HG03460 (cell line): Measurements from ENCODE around the gene GCSH.
"Not testable (repeated sequence)": the region's sequence is repeated elsewhere in the genome, so short reads cannot be mapped to it uniquely, and the experiment has no call there.

ENCODE experiments used
- ATAC-seq: cut with Tn5 transposase; IDR thresholded peaks from one replicate; pipeline ENCODE4 v1.9.1; 2021; ENCODE audit not compliant: unreplicated experiment

GCSH gene

DNA sequence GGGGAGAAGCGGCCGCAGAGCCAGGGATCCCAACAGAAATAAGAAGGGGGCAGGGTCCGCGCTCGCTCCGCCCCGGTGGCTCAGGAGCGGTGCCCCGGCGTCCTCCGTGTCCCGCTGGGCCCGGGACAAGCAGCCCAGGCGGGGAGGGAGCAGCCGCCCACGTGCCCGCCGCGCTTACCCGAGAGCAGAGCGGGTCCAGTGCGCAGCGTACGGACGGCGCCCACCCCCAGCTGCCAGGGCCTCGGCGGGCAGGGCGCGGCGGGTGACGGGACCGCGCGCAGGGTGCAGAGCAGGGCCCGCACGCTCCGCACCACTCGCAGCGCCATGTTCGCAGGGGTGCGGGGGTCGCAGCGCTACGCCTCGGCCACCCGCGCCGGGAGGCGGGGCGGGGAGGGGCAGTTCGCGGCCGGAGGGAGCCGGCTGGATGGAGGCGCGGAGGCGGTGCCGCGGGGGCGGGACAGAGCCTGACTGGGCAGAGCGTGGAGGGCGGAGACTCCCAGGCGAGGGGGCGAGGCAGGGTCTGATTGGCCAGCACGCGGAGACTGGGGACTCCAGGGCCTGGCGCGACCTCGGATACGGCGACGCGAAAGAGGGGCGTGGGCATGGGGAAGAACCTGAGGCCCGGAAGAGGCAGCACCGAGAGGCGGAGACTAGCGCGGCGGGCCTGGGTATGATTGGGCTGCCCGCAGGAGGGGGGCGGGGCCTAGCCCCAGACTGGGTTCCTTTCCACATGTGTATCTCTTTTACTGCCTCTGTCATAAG, at the start of gene GCSH:
Gene GCSH (minus strand): TSS at position 443 of the 762 bp plus-strand sequence. CDS start 117 bp downstream, at position 326.
- ATAC-seq = peak; percentile 98

DNA sequence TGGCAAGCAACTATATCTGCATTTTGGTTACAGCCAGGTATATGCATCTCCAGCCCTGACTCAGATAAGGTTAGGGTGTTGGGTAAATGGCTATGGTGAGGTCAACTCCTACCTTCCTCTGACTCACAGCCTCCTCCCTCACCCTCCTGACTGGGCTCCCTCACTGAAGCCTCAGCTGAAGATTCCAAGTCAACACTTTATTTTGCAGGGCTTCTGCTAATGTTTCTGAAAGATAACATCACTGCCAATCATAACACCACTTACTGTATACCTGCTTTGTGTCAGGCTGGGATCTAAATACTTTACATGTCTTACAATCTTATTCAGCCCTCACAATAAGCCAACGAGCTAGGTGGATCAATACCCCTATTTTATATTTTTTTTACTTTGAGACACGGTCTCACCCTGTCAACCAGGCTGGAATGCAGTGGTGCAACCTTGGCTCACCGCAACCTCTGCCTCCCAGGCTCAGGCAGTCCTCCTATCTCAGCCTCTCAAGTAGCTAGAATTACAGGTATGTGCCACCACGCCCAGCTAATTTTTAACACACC, 47.8 kb upstream of the GCSH start:
- no peak for ATAC-seq

DNA sequence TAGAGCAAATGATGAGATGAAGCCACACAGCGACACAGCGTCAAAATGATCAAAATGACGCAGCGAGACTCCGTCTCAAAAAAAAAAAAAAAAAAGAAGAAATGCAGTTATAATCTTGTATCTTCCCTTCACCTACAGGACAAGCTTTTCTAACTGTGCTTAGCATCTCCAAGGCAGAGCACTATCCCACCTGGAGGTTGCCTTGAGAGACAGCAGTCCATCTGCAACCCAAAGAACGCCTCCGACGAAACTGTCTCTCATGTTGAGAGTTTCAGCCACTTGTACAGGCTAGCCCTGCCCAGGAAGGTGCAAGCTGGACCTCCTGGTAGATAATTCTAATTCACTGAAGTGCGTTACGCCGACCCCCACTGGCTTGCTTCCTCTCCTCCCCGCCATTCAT, 46.7 kb upstream of the GCSH start:
- ATAC-seq = no peak

DNA sequence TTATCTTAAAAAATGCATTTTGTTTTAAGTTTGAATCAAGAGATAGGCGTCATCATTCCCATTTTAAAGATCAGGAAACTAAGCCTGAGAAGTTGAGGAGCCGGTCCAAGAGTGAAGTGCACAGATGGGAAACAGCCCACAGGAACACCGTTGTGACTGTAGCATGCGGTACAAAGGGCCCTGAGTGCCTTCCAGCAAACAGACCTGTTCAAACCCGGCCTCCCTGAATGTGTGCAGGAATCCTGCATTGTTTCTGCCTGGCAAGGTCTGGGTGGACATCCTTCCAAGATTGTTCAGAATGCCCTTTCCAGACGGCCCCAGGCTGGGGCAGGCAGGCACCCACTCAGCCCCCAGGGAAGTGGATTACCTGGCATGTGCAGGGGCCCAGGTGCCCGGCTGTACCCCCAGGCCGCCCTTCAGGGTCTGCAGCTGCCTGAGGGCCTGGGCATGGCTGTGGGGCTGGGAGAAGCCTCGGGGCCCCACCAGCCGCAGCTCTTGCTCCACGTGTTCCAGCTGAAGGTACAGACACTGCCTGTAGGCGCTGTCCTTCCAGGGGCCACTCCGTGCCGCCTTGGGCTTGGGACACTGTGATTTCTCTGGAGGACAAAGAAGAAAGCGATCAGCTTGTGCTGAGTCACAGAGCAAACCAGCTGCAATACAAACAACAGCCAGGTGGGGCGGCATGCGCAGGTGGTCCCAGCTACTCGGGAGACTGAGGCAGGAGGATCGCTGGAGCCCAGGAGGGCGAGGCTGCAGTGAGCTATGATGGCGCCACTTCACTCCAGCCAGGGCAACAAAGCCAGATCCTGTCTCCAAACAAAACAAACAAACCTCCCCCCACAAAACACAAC, 45.0 kb upstream of the GCSH start:
- no peak for ATAC-seq

DNA sequence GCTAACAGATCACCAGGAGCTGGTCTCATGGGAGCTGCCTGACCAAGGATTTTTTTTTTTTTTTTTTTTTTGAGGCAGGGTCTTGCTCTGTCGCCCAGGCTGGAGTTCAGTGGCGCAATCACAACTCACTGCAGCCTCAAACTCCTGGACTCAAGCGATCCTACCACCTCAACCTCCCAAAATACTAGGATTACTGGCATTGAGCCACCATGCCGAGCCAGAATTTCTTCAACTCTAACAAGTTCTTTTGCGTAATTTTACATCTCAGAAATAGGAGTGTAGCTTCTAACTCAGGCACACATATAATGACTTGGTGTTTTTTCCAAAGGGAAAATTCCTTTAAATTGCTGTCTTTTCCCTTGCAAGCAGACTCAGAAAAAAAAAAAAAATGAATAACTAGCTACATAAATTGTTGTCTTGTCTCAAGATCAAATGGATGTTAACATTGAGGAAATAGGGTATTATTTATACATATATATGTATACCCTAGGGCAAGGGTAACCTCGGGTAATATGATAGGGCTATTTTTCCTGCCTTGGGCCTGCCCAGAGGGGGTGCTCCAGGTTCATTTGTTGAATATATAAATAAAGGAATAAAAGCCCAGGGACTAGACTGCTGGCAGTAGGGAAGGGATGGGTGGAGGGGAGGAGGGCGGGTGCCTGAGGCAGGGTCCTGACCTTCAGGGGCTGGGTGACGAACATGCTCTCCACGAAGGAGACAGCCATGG, 42.8 kb upstream of the GCSH start:
- no peak for ATAC-seq

DNA sequence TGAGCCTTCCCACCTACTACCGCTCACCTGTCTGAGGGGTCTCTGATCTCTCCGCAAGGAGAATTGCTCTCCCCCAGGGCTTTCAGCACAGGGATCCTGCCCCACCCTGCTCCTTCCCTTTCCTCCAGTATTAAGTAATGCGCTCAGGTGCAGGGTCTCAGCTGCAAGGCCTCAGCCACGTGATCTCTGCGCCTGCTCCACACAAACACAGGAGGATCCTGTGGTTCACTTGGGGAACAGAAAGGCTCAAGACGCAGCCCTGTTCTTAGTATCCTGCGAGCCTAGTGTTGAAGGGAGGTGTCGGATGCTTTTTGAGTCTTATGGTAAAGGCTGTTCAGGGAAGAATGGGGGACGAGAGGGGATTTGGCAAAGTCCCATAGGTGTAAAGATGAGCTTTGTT, 41.6 kb upstream of the GCSH start:
- no peak for ATAC-seq

DNA sequence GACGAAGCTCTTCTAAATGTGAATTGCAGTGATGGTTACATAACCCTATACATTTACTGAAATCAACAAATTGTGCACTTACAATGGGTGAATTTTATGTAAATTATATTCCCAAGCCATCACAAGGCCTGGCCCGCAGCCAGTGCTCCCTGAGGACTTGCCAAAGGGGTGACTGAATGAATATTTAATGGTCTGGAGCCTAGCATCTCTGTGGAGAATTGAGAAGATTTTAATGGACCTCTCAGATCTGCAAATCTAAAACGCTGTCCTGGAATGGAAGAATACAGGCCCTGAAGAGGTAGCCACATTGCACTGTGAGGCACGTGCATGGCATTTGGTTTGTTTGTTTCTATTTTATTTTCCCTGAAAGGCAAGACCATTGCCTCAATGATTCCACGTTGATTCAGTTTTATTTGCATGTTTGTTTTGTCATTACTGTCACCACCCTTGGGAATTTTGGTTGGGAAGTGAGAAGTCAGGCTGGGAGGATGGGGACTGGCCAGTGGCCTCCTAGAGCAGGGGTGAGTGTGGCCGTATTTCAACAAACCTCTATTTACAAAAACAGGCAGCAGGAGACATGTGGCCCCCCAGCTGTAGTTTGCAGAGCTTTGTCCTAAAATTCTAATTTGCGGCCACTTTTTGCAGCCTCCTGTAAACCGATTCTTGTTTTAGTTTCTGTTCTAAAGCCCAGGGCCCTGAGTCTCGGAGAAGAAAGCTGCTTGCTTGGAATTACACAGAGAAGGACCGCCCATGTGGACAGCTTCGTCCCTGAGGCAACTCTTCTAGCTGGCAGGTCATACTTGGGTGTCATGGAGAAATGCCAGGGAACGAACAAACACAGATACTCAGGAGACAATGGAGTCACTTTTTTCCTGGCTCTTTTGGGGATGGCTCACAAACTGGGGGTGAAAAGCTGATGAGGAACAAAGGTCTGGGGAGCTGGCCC, 40.5 kb upstream of the GCSH start:
- no peak for ATAC-seq

DNA sequence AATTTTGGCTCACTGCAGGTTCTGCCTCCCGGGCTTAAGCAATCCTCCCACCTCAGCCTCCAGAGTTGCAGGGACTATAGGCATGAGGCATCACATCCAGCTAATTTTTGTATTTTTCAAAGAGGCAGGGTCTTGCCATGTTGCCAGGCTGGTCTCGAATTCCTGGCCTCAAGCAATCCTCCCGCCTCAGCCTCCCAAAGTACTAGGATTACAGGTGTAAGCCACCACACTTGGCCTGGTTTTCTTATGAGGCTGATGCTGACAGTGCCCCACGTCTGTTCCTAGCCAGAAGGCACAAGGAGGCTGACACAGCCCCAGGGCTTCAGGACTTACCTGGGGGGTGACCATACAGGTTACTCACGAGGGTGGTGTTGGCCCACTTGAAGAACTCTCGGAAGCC, 33.9 kb upstream of the GCSH start:
- ATAC-seq = no peak

DNA sequence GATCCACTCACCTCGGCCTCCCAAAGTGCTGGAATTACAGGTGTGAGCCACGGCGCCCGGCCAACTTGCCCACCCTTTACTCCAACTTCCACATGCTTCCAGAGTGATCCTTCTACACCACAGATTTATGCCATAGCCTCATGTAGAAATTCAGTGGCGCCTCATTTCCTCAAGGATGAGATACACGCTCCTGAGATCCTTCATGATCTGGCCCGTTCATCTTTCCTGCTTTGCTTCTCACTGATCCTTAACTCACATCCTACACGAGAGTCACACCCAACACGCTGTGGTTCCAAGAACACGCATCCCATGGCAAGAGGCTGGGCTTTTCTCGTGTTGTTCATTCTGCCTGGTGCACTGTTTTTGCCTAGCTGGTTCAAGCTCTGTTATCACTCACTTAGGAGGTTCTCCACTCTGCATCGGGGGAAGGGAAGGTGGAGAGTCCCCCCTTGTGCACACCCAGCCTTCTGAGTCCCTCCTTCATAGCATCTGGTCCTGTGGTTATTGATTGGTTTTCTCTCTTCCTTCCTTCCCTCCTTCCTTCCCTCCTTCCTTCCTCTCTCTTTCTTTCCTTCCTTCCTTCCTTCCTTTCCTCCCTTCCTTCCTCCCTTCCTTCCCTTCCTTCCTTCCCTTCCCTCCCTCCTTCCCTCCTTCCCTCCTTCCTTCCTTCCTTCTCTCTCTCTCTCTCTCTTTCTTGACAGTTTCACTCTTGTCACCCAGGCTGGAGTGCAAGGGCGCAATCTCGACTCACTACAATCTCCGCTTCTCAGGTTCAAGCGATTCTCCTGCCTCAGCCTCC, 32.7 kb upstream of the GCSH start:
- ATAC-seq = no peak

DNA sequence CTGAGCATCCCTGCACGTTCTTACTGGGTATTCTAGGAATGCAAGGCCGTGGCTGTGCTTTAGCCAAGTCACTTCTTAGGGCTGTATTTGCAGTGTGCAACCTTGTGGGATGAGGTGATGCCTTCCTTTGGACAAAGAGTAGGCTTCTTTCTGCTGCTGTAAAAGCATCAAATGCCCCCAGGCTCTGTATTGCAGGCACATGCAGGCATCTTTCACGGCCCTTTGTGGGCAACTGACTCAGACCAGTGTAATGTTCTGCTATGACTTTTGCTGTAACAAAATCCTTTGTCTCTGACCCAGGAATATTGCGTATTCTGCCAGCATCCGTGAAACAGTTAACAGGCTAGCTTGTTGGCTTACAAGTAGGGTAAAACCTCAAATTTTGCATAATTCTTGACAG, 30.9 kb upstream of the GCSH start:
- no peak for ATAC-seq

DNA sequence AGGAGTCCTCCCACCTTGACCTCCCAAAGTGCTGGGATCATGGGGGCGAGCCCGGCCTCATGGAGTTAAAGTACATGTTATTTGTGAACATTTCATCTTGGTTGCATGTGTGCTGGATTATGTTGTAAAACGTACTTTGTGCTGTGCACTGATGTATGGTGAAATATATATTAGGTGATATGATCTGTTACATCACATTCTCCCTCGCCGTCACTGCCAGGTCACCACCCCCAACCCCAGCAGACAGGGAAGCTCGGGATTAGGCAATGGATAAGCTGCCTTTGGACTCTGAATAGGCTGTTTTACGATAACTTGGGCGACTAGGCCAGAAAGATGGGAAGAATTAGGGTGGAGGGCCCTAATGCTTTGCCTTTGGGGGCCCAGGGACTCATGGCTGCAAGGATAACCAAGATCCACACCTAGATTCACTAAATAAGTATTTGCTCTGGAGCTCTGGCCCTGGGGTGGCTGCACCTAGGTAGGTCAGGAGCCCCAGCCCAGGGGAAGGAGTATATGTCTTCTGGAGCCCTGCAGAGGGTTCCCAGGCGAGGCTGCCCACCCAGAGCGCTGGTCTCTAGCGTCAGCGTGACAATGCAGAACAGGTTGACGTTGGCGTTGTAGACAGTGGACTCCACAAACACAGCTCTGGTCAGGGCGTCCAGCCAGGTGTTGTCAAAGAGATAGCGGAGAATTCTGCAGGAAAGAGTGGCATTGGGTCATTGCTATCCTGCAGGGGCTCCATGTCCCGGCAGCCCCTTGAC, 27.1 kb upstream of the GCSH start:
- ATAC-seq = no peak

DNA sequence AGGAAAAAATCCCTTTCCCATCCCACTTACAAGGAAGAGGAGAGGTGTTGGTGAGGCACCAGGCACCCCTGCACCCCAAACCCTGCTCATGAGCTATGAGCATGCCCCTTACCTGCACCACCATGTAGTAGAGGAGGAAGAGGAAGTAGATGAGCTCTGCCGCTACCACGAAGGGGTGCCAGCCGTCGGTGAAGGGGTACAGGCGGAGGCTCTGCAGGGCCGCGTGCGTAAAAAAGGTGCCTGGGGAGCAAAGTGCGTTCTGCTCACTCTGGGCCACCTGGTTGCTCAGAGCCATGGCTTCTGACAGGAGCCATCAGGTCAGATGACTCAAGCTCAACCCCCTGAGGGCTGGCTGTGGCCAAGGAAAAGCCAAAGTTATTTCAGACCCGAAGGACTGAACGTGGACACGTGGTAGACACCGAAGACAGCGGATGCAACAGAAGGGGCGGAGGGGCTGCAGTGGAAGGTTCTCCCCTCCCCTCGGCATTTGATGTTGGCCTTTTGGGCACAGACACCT, 25.3 kb upstream of the GCSH start:
- ATAC-seq = no peak

DNA sequence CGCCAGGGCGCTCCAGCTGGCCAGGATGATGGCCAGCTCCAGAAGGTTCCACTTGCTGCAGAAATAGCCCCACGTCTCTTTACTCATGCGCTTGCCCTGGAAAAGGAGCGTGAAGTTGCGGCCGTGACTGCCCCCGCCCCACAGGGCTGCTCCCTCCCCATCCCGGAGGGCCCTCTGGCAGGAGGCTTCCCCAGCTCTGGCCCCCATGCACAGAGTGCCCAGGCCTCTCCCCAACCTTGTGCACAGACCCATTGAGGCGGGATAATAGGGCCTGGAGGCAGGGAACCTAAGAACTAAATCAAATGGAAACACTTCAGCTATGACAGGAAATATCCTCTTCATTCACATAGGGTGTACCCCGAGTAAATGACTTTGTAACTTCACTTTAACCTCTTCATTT, 21.2 kb upstream of the GCSH start:
- ATAC-seq = no peak

DNA sequence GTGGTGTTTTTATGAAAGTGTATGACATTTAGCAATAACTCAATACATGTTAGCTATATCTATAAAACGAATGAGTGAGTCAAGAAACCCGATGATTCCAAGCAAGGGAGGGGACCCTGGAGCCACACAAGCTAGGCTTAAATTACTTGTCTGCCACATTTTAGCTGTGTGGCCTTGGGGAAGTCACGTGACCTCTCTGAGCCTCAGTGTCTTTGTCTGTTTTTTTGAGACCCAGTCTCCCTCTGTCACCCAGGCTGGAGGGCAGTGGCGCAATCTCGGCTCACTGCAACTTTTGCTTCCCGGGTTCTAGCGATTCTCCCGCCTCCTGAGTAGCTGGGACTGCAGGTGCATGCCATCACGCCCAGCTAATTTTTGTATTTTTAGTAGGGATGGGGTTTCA, 20.1 kb upstream of the GCSH start:
- ATAC-seq = no peak

DNA sequence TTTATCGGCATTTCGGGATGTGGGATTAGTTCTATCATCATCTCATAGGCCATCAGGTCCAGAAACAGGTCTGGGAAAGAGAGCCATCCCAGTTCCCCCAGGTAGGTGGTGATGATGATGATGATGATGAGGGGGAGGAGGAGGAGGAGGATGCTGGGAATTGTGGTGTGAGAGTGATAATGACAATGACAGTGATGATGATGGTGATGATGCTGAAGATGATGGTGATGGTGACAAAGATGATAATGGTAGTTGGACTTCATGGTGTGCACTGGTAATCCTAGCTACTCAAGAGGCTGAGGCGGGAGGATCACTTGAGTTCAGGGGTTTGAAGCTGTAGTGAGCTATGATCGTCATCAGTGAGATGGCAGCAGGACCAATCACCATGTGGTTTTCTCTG, 16.3 kb upstream of the GCSH start:
- no peak for ATAC-seq

DNA sequence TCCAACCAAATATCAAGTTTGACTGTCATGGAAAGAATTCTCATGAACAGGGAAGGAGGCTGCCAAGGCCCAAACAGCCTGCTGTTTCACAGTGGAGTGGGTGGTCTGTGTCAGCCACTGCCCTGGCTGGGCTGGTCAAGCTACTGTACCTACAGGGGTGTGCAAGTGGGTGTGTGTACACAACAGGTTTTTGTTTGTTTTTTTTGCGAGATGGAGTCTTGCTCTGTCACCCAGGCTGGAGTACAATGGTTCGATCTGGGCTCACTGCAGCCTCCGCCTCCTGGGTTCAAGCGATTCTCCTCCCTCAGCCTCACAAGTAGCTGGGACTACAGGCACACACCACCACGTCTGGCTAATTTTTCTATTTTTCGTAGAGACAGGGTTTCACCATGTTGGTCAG, 13.1 kb upstream of the GCSH start:
- ATAC-seq = not testable (repeated sequence)

DNA sequence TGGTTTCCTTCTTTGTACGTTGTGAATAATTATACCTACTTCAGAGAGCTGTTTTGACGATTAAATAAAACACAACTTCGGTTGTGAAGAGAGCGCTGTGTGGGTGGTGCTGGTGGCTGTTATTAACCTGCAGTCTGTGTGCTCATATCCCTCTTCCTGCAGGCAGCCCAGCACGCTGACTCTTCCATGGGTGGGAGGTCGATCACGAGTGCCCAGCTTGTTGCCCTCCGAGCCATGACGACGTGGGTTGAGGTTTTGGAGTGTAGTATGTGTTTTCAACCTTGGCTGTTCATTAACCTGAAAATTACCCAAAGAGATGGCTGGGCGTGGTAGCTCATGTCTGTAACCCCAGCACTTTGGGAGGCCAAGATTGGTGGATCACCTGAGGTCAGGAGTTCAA, 11.3 kb upstream of the GCSH start:
- ATAC-seq = no peak

DNA sequence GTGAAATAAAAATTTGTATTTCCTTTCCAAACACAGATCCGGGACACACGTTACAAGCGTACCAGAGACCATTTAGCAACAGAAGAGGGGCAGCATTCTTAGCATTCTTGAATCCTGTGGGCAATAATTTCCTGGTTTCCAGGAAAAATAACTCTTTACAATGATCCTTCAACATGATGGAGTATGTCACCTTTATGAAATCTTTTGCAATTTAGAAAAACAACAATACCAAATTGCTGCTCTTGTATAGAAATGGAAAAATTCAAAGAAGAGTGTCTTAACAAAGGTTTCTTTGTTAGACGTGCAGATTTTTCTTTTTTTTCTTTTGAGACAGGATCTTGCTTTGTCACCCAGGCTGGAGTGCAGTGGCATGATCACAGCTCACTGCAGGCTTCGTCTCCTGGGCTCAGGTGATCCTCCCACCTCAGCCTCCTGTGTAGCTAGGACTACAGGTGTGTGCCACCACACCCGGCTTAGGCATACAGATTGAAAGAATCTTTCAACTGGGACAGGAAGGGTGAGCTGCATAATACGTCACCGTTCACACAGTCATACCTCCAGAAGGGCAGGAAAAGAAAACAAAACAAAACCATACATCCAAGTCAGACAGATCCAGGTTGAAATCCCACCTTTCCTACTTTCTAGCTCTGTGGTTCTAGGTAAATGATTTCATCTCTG, 10.8 kb upstream of the GCSH start:
- no peak for ATAC-seq
